CD4-positive, alpha-beta T cell treated with Interleukin-17A for 4 hours (primary cell): ENCODE data around the gene TUBGCP5.

Experiments
- DNase-seq: peaks from one replicate; pipeline ENCODE4 v3.0.0-alpha.2; 2020; ENCODE audit warnings: mixed read lengths

The TUBGCP5 gene

GRCh38 chr15:22951031-22951380 is 88.4 kb downstream of the TUBGCP5 start:
- DNase-seq = no peak

- DNase-seq = no peak
Measured at GRCh38 chr15:22950256-22950990, 88.9 kb downstream of the TUBGCP5 start.
